T-helper 2 cell treated with Interferon-gamma antibody and Interleukin-4, amounts not matched to agents 5 μg/mL and 100 μg/mL, for 36 hours (primary cell): ENCODE data around the gene AMOT.

Experiments used
- DNase-seq: peaks from one replicate; pipeline ENCODE4 v3.0.0; 2021; ENCODE audit warnings: low spot score
- H3K27ac Mint-ChIP-seq: one replicate; pipeline ENCODE4 v1.8.0; 2021; ENCODE audit warnings: mild to moderate bottlenecking, mixed read lengths
- H3K27me3 Mint-ChIP-seq: one replicate; pipeline ENCODE4 v1.8.0; 2021; ENCODE audit warnings: low read depth, mixed read lengths
- H3K36me3 Mint-ChIP-seq: one replicate; pipeline ENCODE4 v1.8.0; 2021; ENCODE audit warnings: low read depth, mixed read lengths
- H3K4me1 Mint-ChIP-seq: one replicate; pipeline ENCODE4 v1.8.0; 2021; ENCODE audit warnings: low read depth, mixed read lengths
- H3K4me3 Mint-ChIP-seq: one replicate; pipeline ENCODE4 v1.8.0; 2022; ENCODE audit warnings: mild to moderate bottlenecking, moderate library complexity, mixed read lengths
- H3K9me3 Mint-ChIP-seq: one replicate; pipeline ENCODE4 v1.8.0; 2021; ENCODE audit warnings: mixed read lengths

The AMOT gene

GRCh38 chrX:112830540-112830939 lies 10.1 kb downstream of the AMOT start:
- Mint-ChIP-seq H3K27me3 (no peaks in the 10 kb centered on the region), H3K9me3 (no peaks in the 10 kb centered on the region), H3K4me1 (no peaks in the 10 kb centered on the region), H3K27ac (no peak overlapping the region), H3K36me3 (no peaks in the 10 kb centered on the region), H3K4me3 (no peak overlapping the region)
- no peak for DNase-seq

- H3K27ac Mint-ChIP-seq = no peak overlapping the region
- no peak for DNase-seq
- H3K36me3 Mint-ChIP-seq = no peaks in the 10 kb centered on the region
- H3K9me3 Mint-ChIP-seq = no peaks in the 10 kb centered on the region
- no peaks in the 10 kb centered on the region for H3K27me3 Mint-ChIP-seq
- no peak overlapping the region for H3K4me3 Mint-ChIP-seq
- no peaks in the 10 kb centered on the region for H3K4me1 Mint-ChIP-seq
These were observed 13.2 kb downstream of the AMOT start for GRCh38 chrX:112827292-112827903.

- Mint-ChIP-seq H3K9me3 (no peaks in the 10 kb centered on the region), H3K4me1 (peaks cover under 1% of the 10 kb centered on the region), H3K27me3 (no peaks in the 10 kb centered on the region), H3K27ac (no peak overlapping the region), H3K4me3 (no peak overlapping the region), H3K36me3 (no peaks in the 10 kb centered on the region)
- DNase-seq = no peak
These were observed 14.6 kb downstream of the AMOT start for GRCh38 chrX:112826023-112826422.

DNA sequence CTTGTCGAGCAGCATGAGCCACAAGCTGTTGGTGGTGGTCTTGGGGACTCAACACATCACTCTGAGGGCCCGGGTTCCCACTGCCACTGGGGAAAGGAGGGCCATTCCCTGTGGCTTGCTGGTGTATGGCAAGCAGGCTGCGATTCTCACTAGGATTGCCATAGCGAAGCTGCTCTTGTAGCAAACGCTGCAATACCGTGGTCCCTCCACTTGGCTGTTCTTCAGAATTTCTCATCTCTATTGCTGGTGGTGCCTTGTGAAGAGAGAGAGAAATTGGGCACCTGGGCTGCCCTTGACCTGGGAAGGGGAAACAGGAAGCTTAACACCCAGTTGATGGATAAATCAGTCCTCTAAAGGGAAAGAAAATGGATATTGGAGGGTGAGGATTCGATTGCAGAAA lies 17.7 kb downstream of the AMOT start:
- H3K36me3 Mint-ChIP-seq = no peaks in the 10 kb centered on the region
- no peak for DNase-seq
- H3K9me3 Mint-ChIP-seq = no peaks in the 10 kb centered on the region
- peaks cover 10% of the 10 kb centered on the region for H3K4me1 Mint-ChIP-seq
- H3K27me3 Mint-ChIP-seq = no peaks in the 10 kb centered on the region
- H3K4me3 Mint-ChIP-seq = no peak overlapping the region
- H3K27ac Mint-ChIP-seq = no peak overlapping the region

- Mint-ChIP-seq H3K27ac (no peak overlapping the region), H3K4me1 (peaks cover 10% of the 10 kb centered on the region), H3K27me3 (no peaks in the 10 kb centered on the region), H3K36me3 (no peaks in the 10 kb centered on the region), H3K4me3 (no peak overlapping the region), H3K9me3 (no peaks in the 10 kb centered on the region)
- no peak for DNase-seq
These were observed 20.0 kb downstream of the AMOT start for GRCh38 chrX:112820364-112821268.

- H3K4me3 Mint-ChIP-seq = no peak overlapping the region
- no peak overlapping the region for H3K27ac Mint-ChIP-seq
- peaks cover 10% of the 10 kb centered on the region for H3K4me1 Mint-ChIP-seq
- H3K36me3 Mint-ChIP-seq = no peaks in the 10 kb centered on the region
- H3K9me3 Mint-ChIP-seq = no peaks in the 10 kb centered on the region
- no peaks in the 10 kb centered on the region for H3K27me3 Mint-ChIP-seq
- DNase-seq = no peak
These were observed 20.8 kb downstream of the AMOT start for GRCh38 chrX:112819813-112820212.

- no peak overlapping the region for H3K27ac Mint-ChIP-seq
- H3K4me3 Mint-ChIP-seq = no peak overlapping the region
- H3K9me3 Mint-ChIP-seq = no peaks in the 10 kb centered on the region
- H3K36me3 Mint-ChIP-seq = no peaks in the 10 kb centered on the region
- no peaks in the 10 kb centered on the region for H3K27me3 Mint-ChIP-seq
- H3K4me1 Mint-ChIP-seq = peaks cover 10% of the 10 kb centered on the region
- no peak for DNase-seq
These were observed 21.5 kb downstream of the AMOT start for GRCh38 chrX:112819008-112819640.

DNA sequence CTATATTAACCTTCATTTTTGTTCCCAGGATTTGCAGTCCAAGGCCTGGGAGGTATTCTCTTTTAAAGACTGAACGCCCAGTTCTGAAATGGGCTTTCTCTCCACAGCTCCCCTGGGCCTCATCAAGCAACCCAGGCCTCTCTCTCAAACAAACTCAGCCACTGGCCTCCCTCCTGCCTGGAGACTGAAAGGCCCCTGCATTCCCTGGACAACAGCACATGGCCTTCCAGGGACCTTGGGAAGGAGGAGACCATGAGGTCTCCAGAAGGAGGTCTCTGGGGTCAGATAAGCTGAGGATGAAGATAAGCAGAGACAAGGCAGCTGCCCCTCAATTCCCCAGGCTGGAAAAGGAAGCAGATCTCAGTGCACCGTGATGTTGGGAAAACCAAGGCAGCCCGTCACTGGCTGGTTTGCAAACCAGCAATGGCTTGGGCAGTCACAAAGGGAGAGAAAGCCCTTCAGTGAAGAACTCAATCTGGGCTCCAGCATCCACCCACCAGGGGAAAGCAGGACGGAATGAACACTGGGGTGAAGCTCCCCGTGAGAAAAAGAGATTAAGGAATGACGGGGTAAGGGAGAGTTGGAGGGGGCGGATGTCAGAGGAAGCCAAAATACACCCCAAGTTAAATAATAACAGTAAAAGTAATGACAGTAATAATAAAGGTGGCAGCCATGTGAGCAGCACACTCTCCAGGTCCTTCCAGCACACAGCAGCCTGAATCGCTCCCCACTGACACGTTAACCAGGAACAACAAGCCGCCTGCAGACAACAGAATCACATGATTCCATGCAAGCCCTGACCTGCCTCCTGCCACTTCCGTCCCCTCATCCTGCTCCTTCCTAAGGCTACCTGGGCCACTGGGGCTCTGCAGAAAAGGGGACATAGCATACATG lies 22.3 kb downstream of the AMOT start:
- no peak overlapping the region for H3K4me3 Mint-ChIP-seq
- no peaks in the 10 kb centered on the region for H3K9me3 Mint-ChIP-seq
- DNase-seq = no peak
- H3K27me3 Mint-ChIP-seq = no peaks in the 10 kb centered on the region
- no peaks in the 10 kb centered on the region for H3K36me3 Mint-ChIP-seq
- peaks cover 10% of the 10 kb centered on the region for H3K4me1 Mint-ChIP-seq
- no peak overlapping the region for H3K27ac Mint-ChIP-seq

- no peaks in the 10 kb centered on the region for H3K9me3 Mint-ChIP-seq
- no peaks in the 10 kb centered on the region for H3K36me3 Mint-ChIP-seq
- no peak overlapping the region for H3K4me3 Mint-ChIP-seq
- H3K27me3 Mint-ChIP-seq = no peaks in the 10 kb centered on the region
- H3K27ac Mint-ChIP-seq = no peak overlapping the region
- peaks cover 10% of the 10 kb centered on the region for H3K4me1 Mint-ChIP-seq
- no peak for DNase-seq
These were observed 23.7 kb downstream of the AMOT start for GRCh38 chrX:112816908-112817307.

- no peaks in the 10 kb centered on the region for H3K27me3 Mint-ChIP-seq
- H3K27ac Mint-ChIP-seq = no peak overlapping the region
- H3K9me3 Mint-ChIP-seq = no peaks in the 10 kb centered on the region
These were observed 26.1 kb downstream of the AMOT start for GRCh38 chrX:112814496-112814895.

DNA sequence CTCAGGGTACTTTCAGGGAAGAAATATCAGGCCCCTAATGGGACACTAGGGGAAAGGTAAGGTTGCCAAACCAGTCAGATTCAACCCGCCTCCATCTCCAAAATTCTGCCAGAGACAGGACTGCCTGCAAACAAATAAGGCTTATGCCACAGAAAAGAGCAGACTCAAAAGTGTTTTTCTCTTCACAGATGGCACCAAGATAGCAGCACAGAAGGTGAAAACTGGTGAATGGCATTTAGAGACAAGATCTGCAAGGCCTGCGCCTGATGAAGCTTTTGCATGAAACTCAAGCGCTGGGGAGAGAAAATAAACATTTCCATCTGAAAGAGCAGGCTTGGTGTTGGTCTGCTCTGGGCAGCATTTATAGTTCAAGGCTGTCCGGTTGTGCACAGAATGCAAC lies 27.9 kb downstream of the AMOT start:
- Mint-ChIP-seq H3K4me1 (no peaks in the 10 kb centered on the region), H3K27ac (no peak overlapping the region), H3K36me3 (no peaks in the 10 kb centered on the region), H3K4me3 (no peak overlapping the region), H3K27me3 (no peaks in the 10 kb centered on the region), H3K9me3 (no peaks in the 10 kb centered on the region)
- DNase-seq = no peak

More at GRCh38 chrX:112814496-112814895, 26.1 kb downstream of the AMOT start:
- Mint-ChIP-seq H3K4me3 (no peak overlapping the region), H3K36me3 (no peaks in the 10 kb centered on the region), H3K4me1 (no peaks in the 10 kb centered on the region)
- no peak for DNase-seq

DNA sequence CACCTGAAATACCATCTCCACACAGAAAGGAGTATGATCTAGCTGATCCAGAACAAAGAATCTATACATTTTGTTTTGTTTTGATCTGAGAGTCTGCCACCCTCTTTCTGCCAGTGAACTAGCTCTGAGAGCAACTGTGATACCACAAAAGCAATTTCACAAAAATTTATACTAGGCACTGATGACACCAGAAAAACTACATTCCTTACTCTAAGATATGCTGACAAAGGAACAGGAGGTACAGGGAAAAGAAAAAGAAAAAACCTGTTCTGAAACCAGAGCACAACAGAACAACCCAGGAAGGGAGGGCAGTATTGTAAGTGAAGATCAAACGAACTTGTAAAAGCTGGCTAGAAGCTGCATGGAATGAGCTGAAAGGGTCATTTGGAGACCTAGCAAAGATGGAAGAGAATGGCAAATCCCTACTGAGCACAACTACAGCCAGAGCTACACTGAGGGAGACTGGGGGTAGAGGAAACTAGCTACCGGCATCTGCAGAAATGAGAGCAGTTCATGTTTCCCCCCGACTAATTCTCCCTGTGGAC lies 31.9 kb downstream of the AMOT start:
- DNase-seq = no peak
- no peaks in the 10 kb centered on the region for H3K27me3 Mint-ChIP-seq
- no peaks in the 10 kb centered on the region for H3K36me3 Mint-ChIP-seq
- no peak overlapping the region for H3K27ac Mint-ChIP-seq
- no peaks in the 10 kb centered on the region for H3K4me1 Mint-ChIP-seq
- no peak overlapping the region for H3K4me3 Mint-ChIP-seq
- H3K9me3 Mint-ChIP-seq = no peaks in the 10 kb centered on the region

GRCh38 chrX:112808007-112808406 lies 32.6 kb downstream of the AMOT start:
- Mint-ChIP-seq H3K36me3 (no peaks in the 10 kb centered on the region), H3K9me3 (no peaks in the 10 kb centered on the region), H3K4me3 (no peak overlapping the region), H3K27ac (no peak overlapping the region), H3K27me3 (no peaks in the 10 kb centered on the region), H3K4me1 (no peaks in the 10 kb centered on the region)
- DNase-seq = no peak
